HepG2 (cell line): ENCODE data around the gene NRAP. TPM values are rescaled to one million over a fixed set of nuclear protein-coding genes. Genes with fewer than 3 reads are reported as not detected.

Source experiments
- ELF1 ChIP-seq: sonication (generic); formaldehyde crosslinking; IDR thresholded peaks from 2 replicates; pipeline ENCODE4 v1.4.0; 2020; ENCODE audit warnings: missing genetic modification reagents
- FOSL2 ChIP-seq: sonication (generic); formaldehyde crosslinking; IDR thresholded peaks from 2 replicates; pipeline ENCODE4 v1.4.0; 2020; ENCODE audit warnings: missing genetic modification reagents
- FOXA3 ChIP-seq: IDR thresholded peaks from 2 replicates; pipeline ENCODE4 v1.6.1; 2016; ENCODE audit warnings: missing genetic modification reagents, missing compliant biosample characterization
- GABPB1 ChIP-seq: IDR thresholded peaks from 2 replicates; pipeline ENCODE4 v1.6.1; 2016; ENCODE audit warnings: mild to moderate bottlenecking, missing genetic modification reagents, moderate library complexity, missing compliant biosample characterization
- GATAD1 ChIP-seq: IDR thresholded peaks from 2 replicates; pipeline ENCODE4 v1.6.1; 2016; ENCODE audit warnings: missing genetic modification reagents, missing compliant biosample characterization
- HCFC1 ChIP-seq: fragments of 150-350 bp; IDR thresholded peaks from 2 replicates; pipeline ENCODE4 v1.6.1; 2014; ENCODE audit warnings: low read depth, low read length
- HMGXB4 ChIP-seq, 2 experiments: sonication (generic) in 1 of 2; formaldehyde crosslinking in 1 of 2; IDR thresholded peaks; 2 replicates each; pipeline versions ENCODE4 v1.4.0 to v1.6.1; 2018 to 2020; ENCODE audit warnings: missing genetic modification reagents in 2 of 2, borderline replicate concordance in 1 of 2, low read depth in 1 of 2, mild to moderate bottlenecking in 1 of 2, missing biosample characterization in 1 of 2
- IKZF1 ChIP-seq: fragments of 450-650 bp; IDR thresholded peaks from 2 replicates; pipeline ENCODE4 v1.7.1; 2016
- KIAA2018 ChIP-seq: sonication (generic); formaldehyde crosslinking; IDR thresholded peaks from 2 replicates; pipeline ENCODE4 v1.5.0; 2020; ENCODE audit warnings: mild to moderate bottlenecking, missing genetic modification reagents, borderline replicate concordance
- RAD21 ChIP-seq: fragments of 450-650 bp; formaldehyde crosslinking; IDR thresholded peaks from 2 replicates; pipeline ENCODE4 v1.5.0; 2020; ENCODE audit warnings: mild to moderate bottlenecking
- TFAP4 ChIP-seq: sonication (generic); IDR thresholded peaks from 2 replicates; pipeline ENCODE4 v1.6.1; 2016; ENCODE audit warnings: low read depth, borderline replicate concordance
- TFDP2 ChIP-seq: sonication (generic); formaldehyde crosslinking; IDR thresholded peaks from 2 replicates; pipeline ENCODE4 v1.4.0; 2020; ENCODE audit warnings: missing genetic modification reagents
- TSC22D2 ChIP-seq: sonication (generic); formaldehyde crosslinking; IDR thresholded peaks from 2 replicates; pipeline ENCODE4 v1.5.1; 2020; ENCODE audit warnings: missing genetic modification reagents, mild to moderate bottlenecking, borderline replicate concordance
- ZNF331 ChIP-seq: sonication (generic); formaldehyde crosslinking; IDR thresholded peaks from 2 replicates; pipeline ENCODE4 v1.4.0; 2020; ENCODE audit warnings: missing genetic modification reagents
- ZNF430 ChIP-seq: sonication (generic); formaldehyde crosslinking; IDR thresholded peaks from 2 replicates; pipeline ENCODE4 v1.9.0; 2021; ENCODE audit warnings: mild to moderate bottlenecking, missing genetic modification reagents
- ZNF768 ChIP-seq: sonication (generic); formaldehyde crosslinking; IDR thresholded peaks from 2 replicates; pipeline ENCODE4 v1.4.0; 2020; ENCODE audit warnings: missing genetic modification reagents
- ZZZ3 ChIP-seq: sonication (generic); formaldehyde crosslinking; IDR thresholded peaks from 2 replicates; pipeline ENCODE4 v1.4.0; 2020; ENCODE audit warnings: missing genetic modification reagents, mild to moderate bottlenecking, borderline replicate concordance
- polyA plus RNA-seq, 8 experiments: library from polyadenylated mRNA; depleted of rRNA in 3 of 8; stranded (reverse) in 7 of 8; unstranded in 1 of 8; fragments of >200 nt; fragmentation: Illumina TruSeq in 4 of 8; extraction: Trizol in 4 of 8; gene quantifications; 2 replicates each; pipeline versions ENCODE4 v1.2.1 to v1.2.3, GENCODE V29; 2011 to 2016; ENCODE audit warnings: low read depth in 4 of 8, missing spikeins in 1 of 8, mixed read lengths in 1 of 8; ENCODE audit not compliant: insufficient read depth in 1 of 8
- total RNA-seq, 5 experiments: library from RNA; depleted of rRNA; stranded (reverse); fragments of >200 nt; fragmentation: Illumina TruSeq; extraction: Trizol; gene quantifications; 2 replicates each; pipeline ENCODE4 v1.2.3, GENCODE V29; 2016; ENCODE audit warnings: low read depth in 1 of 5

NRAP gene
- total and polyA plus RNA-seq, 2 of the 13 experiments (the other 11 are each of a cell fraction or from before 2014, with no cell fraction given): not detected

- no peak for TF ChIP-seq KIAA2018
- TF ChIP-seq FOXA3: 0 out of 2 replicates have a peak, but pooled peaks have one; percentile 23
- no peak for TF ChIP-seq ELF1
- TF ChIP-seq FOSL2 (CRISPR knock-in tag): peak; percentile 13; the same call in 1 of the 2 replicates
- no peak for TF ChIP-seq ZZZ3 (CRISPR knock-in tag)
- no peak for TF ChIP-seq GATAD1 (CRISPR knock-in tag)
- TF ChIP-seq TFDP2 (CRISPR knock-in tag): no peak
- peak; percentile 35; the same call in 1 of the 2 replicates for TF ChIP-seq ZNF768 (CRISPR knock-in tag)
- no peak for TF ChIP-seq ZNF331 (CRISPR knock-in tag)
- TF ChIP-seq ZNF430: 0 out of 2 replicates have a peak, but pooled peaks have one; percentile 44
- no peak for TF ChIP-seq HCFC1
- peak; percentile 22; the same call in 1 of the 2 replicates for TF ChIP-seq TSC22D2 (CRISPR knock-in tag)
- no peak for TF ChIP-seq IKZF1
- TF ChIP-seq RAD21 (CRISPR knock-in tag): peak; percentile 90
- peak; percentile 41; the same call in 1 of the 2 replicates for TF ChIP-seq TFAP4
- peak; percentile 17 to 37; a peak in 1 of 4 replicates for TF ChIP-seq HMGXB4 (CRISPR knock-in tag; IDR thresholded peaks at IDR 0.05; ENCODE audit: borderline replicate concordance in 1 of 2, low read depth in 1 of 2)
- TF ChIP-seq GABPB1 (CRISPR knock-in tag): peak; percentile 58
Measured at GRCh38 chr10:113563306-113564088, 100.3 kb downstream of the NRAP start (continued).
